Measurements from ENCODE around the gene KCNN4. TPM values are rescaled to one million over a fixed set of nuclear protein-coding genes. Genes with fewer than 3 reads are reported as not detected.

KCNN4 gene
- total and polyA plus RNA-seq, 2 donors (not counting 3 experiments of a cell fraction or from before 2014, with no cell fraction given): 0.29 TPM; not detected in 1

GRCh38 chr19:43814663-43815352 lies 34.0 kb upstream of the KCNN4 start:
- Histone ChIP-seq H3K9me1 (replicated peaks; ENCODE audit: control insufficient read depth, extremely low read depth, insufficient read depth, low read length) (no peaks in the 10 kb centered on the region), H3K4me1 (ENCODE audit: control insufficient read depth, extremely low read depth, insufficient read depth, low read length) (no peaks in the 10 kb centered on the region), H3K9me3 (replicated peaks; ENCODE audit: control insufficient read depth, insufficient read depth, low read length) (no peaks in the 10 kb centered on the region), H3K27me3 (ENCODE audit: control insufficient read depth in 2 of 2, insufficient read depth in 2 of 2, low read length in 2 of 2) (peaks cover under 1 to 3% of the 10 kb centered on the region in 2 experiments), H4K20me1 (replicated peaks; ENCODE audit: control insufficient read depth, extremely low read depth, insufficient read depth, low read length) (no peaks in the 10 kb centered on the region), H3K36me3 (ENCODE audit: control insufficient read depth in 2 of 2, extremely low read depth in 1 of 2, insufficient read depth in 2 of 2, low read length in 2 of 2) (no peaks in the 10 kb centered on the region), H3K9ac (replicated peaks; ENCODE audit: extremely low read depth, insufficient read depth, low read length) (no peak overlapping the region), H3K4me3 (replicated peaks in 1 of 3; ENCODE audit: insufficient read depth in 1 of 3, low read depth in 1 of 3, low read length in 3 of 3) (no peak overlapping the region), H2AFZ (ENCODE audit: low read depth, low read length) (no peak overlapping the region), H3K4me2 (ENCODE audit: insufficient read depth, low read length) (no peak overlapping the region), H3K79me2 (ENCODE audit: control insufficient read depth, insufficient read depth, low read length) (no peaks in the 10 kb centered on the region), H3K27ac (ENCODE audit: insufficient read depth, low read depth, low read length) (no peak overlapping the region)
- intact Hi-C loops (cut with micrococcal nuclease): no loop called here
- no peak for DNase-seq (ENCODE audit: low read depth, low spot score)
- no peak for FAIRE-seq
- BruUV-seq (replicated peaks): no TSS peak
- POLR2A ChIA-PET: interaction anchor here (0.7 kb wide), 1 partner anchor 66 kb away, joined by 4 read pairs; no protein-coding TSS in a partner anchor
- CTCF ChIA-PET: interaction anchor here (0.8 to 1.9 kb wide), 5 partner anchors 12 to 259 kb away, joined by 3 to 4 read pairs (median 3); partner anchors contain the start of gene ZNF283
- TF ChIP-seq, protein P1, sequence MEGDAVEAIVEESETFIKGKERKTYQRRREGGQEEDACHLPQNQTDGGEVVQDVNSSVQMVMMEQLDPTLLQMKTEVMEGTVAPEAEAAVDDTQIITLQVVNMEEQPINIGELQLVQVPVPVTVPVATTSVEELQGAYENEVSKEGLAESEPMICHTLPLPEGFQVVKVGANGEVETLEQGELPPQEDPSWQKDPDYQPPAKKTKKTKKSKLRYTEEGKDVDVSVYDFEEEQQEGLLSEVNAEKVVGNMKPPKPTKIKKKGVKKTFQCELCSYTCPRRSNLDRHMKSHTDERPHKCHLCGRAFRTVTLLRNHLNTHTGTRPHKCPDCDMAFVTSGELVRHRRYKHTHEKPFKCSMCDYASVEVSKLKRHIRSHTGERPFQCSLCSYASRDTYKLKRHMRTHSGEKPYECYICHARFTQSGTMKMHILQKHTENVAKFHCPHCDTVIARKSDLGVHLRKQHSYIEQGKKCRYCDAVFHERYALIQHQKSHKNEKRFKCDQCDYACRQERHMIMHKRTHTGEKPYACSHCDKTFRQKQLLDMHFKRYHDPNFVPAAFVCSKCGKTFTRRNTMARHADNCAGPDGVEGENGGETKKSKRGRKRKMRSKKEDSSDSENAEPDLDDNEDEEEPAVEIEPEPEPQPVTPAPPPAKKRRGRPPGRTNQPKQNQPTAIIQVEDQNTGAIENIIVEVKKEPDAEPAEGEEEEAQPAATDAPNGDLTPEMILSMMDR (IDR thresholded peaks at IDR 0.05; ENCODE audit: extremely low read depth in 1 of 2, insufficient read depth in 1 of 2, low read depth in 1 of 2, low read length in 2 of 2): no peak
- no peak for TF ChIP-seq POLR2A (IDR thresholded peaks at IDR 0.05; ENCODE audit: low read depth, low read length)
- no peak for TF ChIP-seq FOS (IDR thresholded peaks at IDR 0.05; ENCODE audit: borderline replicate concordance, insufficient read depth, low read length)
- TF ChIP-seq GATA2 (IDR thresholded peaks at IDR 0.05; ENCODE audit: insufficient read depth, insufficient read length, low read depth, low read length): no peak
- no peak for TF ChIP-seq POLR2AphosphoS5 (IDR thresholded peaks at IDR 0.05; ENCODE audit: insufficient read depth, low read depth, low read length)
- TF ChIP-seq EZH2 (IDR thresholded peaks at IDR 0.05; ENCODE audit: borderline replicate concordance, low read depth, low read length, severe bottlenecking): no peak
- TF ChIP-seq JUN (IDR thresholded peaks at IDR 0.05; ENCODE audit: borderline replicate concordance, insufficient read depth, insufficient read length, low read depth): no peak
- no peak for TF ChIP-seq MYC (IDR thresholded peaks at IDR 0.05; ENCODE audit: low read depth, low read length)
- no peak for TF ChIP-seq MAX (IDR thresholded peaks at IDR 0.05; ENCODE audit: insufficient read depth, insufficient read length)
- dilution Hi-C loops (cut with MboI; ENCODE audit: extremely low pct_ligation_motif_present, low sequenced_read_pairs): no loop called here
